ENCODE data around the gene CTSD. TPM values are rescaled to one million over a fixed set of nuclear protein-coding genes. Genes with fewer than 3 reads are reported as not detected.

The CTSD gene
- polyA plus RNA-seq, 1 donor, result 80.6 TPM

- DNase-seq (ENCODE audit: low read depth), result no peak
Measured at GRCh38 chr11:1782831-1783724, 19.4 kb upstream of the CTSD start.

GRCh38 chr11:1782031-1782590 lies 18.4 kb upstream of the CTSD start:
- no peak for DNase-seq (ENCODE audit: low read depth)

- no peak for DNase-seq (ENCODE audit: low read depth)
Measured at GRCh38 chr11:1781593-1781975, 17.9 kb upstream of the CTSD start.

- no peak for DNase-seq (ENCODE audit: low read depth)
Measured at GRCh38 chr11:1780700-1781592, 17.2 kb upstream of the CTSD start.

- no peak for DNase-seq (ENCODE audit: low read depth)
Measured at GRCh38 chr11:1779806-1780699, 16.3 kb upstream of the CTSD start.

- DNase-seq (ENCODE audit: low read depth), result no peak
Measured at GRCh38 chr11:1779034-1779805, 15.5 kb upstream of the CTSD start.

GRCh38 chr11:1778141-1778911 lies 14.6 kb upstream of the CTSD start:
- DNase-seq (ENCODE audit: low read depth), result no peak

- no peak for DNase-seq (ENCODE audit: low read depth)
Measured at GRCh38 chr11:1777737-1778136, 14.0 kb upstream of the CTSD start.

GRCh38 chr11:1776944-1777715 lies 13.4 kb upstream of the CTSD start:
- DNase-seq (ENCODE audit: low read depth), result no peak

- no peak for DNase-seq (ENCODE audit: low read depth)
Measured at GRCh38 chr11:1776331-1776851, 12.7 kb upstream of the CTSD start.

- DNase-seq (ENCODE audit: low read depth), result no peak
Measured at GRCh38 chr11:1774886-1775285, 11.2 kb upstream of the CTSD start.

- no peak for DNase-seq (ENCODE audit: low read depth)
Measured at GRCh38 chr11:1773994-1774550, 10.3 kb upstream of the CTSD start.

GRCh38 chr11:1773131-1773993 lies 9.6 kb upstream of the CTSD start:
- DNase-seq (ENCODE audit: low read depth), result no peak

GRCh38 chr11:1772270-1773130 lies 8.8 kb upstream of the CTSD start:
- DNase-seq (ENCODE audit: low read depth), result no peak

- DNase-seq (ENCODE audit: low read depth), result no peak
Measured at GRCh38 chr11:1771700-1772099, 8.0 kb upstream of the CTSD start.

- DNase-seq (ENCODE audit: low read depth), result no peak
Measured at GRCh38 chr11:1771273-1771672, 7.5 kb upstream of the CTSD start.

All from forelimb muscle (tissue), 1 donor.